GM19372 (cell line): ENCODE results near the gene NDEL1.

Experiments
- ATAC-seq: cut with Tn5 transposase; IDR thresholded peaks from one replicate; pipeline ENCODE4 v1.9.1; 2021; ENCODE audit warnings: mild to moderate bottlenecking, low read depth, moderate library complexity; ENCODE audit not compliant: unreplicated experiment

Gene NDEL1

GRCh38 chr17:8413328-8413727 is 22.4 kb upstream of the NDEL1 start:
- ATAC-seq = no peak

GRCh38 chr17:8413938-8414337 is 21.7 kb upstream of the NDEL1 start:
- ATAC-seq = no peak

- ATAC-seq = no peak
Observed at GRCh38 chr17:8417806-8418205, 17.9 kb upstream of the NDEL1 start.

GRCh38 chr17:8418471-8418870 is 17.2 kb upstream of the NDEL1 start:
- ATAC-seq = no peak

- ATAC-seq = no peak
Observed at GRCh38 chr17:8419305-8419704, 16.4 kb upstream of the NDEL1 start.

GRCh38 chr17:8420041-8420934 is 15.4 kb upstream of the NDEL1 start:
- ATAC-seq = no peak

GRCh38 chr17:8421571-8421970 is 14.1 kb upstream of the NDEL1 start:
- ATAC-seq = no peak

- no peak for ATAC-seq
Observed at GRCh38 chr17:8426094-8426720, 9.5 kb upstream of the NDEL1 start.

- no peak for ATAC-seq
Observed at GRCh38 chr17:8426802-8427201, 8.9 kb upstream of the NDEL1 start.

- ATAC-seq = no peak
Observed at GRCh38 chr17:8430966-8431365, 4.7 kb upstream of the NDEL1 start.

GRCh38 chr17:8436169-8436843 is 622 bp downstream of the NDEL1 start:
- peak; percentile 39 for ATAC-seq

- ATAC-seq = no peak
Observed at GRCh38 chr17:8436844-8437171, 1.1 kb downstream of the NDEL1 start.

GRCh38 chr17:8438441-8438840 is 2.8 kb downstream of the NDEL1 start:
- ATAC-seq = no peak

GRCh38 chr17:8439681-8440080 is 4.0 kb downstream of the NDEL1 start:
- ATAC-seq = no peak

- ATAC-seq = no peak
Observed at GRCh38 chr17:8441690-8442089, 6.0 kb downstream of the NDEL1 start.

- no peak for ATAC-seq
Observed at GRCh38 chr17:8442310-8442709, 6.6 kb downstream of the NDEL1 start.

GRCh38 chr17:8443756-8444155 is 8.1 kb downstream of the NDEL1 start:
- ATAC-seq = no peak

- ATAC-seq = no peak
Observed at GRCh38 chr17:8444494-8444893, 8.8 kb downstream of the NDEL1 start.

- no peak for ATAC-seq
Observed at GRCh38 chr17:8445536-8445935, 9.9 kb downstream of the NDEL1 start.

- no peak for ATAC-seq
Observed at GRCh38 chr17:8447799-8448198, 12.1 kb downstream of the NDEL1 start.

GRCh38 chr17:8448310-8448709 is 12.6 kb downstream of the NDEL1 start:
- ATAC-seq = no peak
